ENCODE results near the gene SCAPER.
"Not testable (repeated sequence)": the region's sequence is repeated elsewhere in the genome, so short reads cannot be mapped to it uniquely, and the experiment has no call there.

The SCAPER gene

DNA sequence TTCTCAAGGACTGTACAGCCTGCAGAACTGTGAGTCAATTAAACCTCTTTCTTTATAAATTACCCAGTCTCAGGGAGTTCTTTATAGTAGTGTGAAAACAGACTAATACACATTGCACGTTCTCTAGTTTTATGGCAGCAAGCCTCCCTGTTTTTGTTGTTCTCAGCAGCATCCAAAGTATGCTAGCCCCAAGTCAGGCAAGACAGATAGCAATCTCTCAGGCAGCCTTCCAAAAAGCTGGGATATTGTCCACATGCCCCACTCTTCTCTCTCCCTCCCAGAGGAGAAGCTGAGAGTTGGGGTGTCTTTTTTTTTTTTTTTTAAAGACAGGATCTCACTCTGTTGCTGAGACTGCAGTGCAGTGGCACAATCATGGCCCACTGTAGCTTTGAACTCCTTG lies 438.0 kb downstream of the SCAPER start:
- no peak for DNase-seq

DNA sequence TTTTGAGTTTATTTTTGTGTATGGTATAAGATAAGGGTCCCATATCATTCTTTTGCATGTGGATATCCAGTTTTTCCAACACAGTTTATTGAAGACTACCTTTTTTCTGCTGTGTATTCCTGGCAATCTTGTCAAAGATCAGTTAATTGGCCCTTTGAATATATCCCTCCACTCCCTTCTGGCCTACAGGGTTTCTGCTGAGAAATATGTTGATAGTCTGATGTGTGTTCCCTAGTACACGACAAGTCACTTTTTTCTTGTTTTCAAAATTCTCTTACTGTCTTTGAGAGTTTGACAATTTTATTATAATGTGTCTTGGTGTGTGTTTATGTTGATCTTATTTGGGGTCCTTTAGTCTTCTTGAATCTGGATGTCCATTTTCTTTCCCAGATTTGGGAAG lies 439.4 kb downstream of the SCAPER start:
- no peak for DNase-seq

DNA sequence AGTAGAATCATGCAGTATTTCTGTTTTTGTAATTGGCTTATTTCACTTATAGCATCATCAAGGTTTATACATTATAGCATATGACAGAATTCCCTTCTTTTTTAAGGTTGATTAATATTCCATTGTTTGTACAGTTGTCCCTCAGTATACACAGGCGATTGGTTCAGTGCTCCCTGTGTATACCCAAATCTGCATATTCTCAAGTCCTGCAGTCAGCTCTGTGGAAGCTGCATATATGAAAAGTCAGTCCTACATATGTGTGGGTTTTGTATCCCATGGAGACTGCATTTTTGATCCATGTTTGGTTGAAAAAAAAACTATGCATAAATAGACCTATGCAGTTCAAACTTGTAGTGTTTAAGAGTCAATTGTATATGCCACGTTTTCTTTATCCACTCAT lies 440.9 kb downstream of the SCAPER start:
- no peak for DNase-seq

DNA sequence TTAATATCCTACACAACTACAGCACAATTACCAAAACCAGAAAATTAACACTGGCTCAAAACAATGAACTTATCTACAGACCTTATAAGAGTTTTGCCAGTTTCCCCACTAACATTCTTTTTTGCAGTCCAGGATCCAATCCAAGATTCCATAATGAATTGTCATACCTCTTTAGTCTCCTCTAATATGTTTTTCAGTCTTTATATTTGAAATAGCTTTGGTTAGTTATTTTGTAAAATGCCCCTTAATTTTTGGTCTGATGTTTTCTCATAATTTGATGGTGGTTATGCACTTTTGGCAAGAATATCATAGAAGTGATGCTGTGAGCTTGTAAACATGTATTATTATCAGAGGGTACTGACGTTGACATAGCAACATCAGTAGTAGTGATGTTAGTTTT lies 444.3 kb downstream of the SCAPER start:
- no peak for DNase-seq

DNA sequence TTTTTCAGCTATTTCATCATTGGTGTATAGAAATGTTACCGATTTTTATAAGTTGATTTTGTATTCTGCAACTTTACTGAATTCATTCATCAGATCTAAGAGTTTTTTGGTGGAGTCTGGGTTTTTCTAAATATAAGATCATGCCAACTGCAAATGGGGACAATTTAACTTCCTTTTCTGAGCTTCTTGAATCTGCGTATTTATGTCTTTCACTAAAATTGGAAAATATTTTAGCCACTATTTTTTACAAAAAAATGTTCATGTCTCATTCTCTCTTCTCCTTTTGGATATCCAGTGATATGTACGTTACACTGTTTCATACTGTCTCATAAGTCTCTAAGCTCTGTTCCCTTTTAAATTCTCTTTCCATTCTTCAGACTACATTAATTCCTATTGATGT lies 444.8 kb downstream of the SCAPER start:
- DNase-seq = no peak

DNA sequence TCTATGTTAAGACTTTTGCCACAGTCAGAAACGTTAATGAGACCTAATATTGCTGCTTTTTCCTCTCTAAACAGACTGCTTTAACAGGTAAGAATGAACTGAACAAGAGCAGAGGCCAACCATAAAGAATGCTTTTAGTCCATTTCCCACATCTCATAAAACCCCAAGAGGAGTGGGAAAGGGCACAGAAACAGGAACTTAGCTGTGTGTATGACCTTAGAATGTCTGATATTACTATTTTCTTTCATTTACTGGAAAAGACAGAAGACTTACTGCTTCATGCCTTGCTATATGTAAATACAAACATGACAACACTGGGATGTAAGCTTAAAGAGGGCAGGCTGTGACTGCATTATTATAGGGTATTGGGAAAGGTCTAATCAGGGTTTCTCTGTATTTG lies 453.6 kb downstream of the SCAPER start:
- DNase-seq = no peak

DNA sequence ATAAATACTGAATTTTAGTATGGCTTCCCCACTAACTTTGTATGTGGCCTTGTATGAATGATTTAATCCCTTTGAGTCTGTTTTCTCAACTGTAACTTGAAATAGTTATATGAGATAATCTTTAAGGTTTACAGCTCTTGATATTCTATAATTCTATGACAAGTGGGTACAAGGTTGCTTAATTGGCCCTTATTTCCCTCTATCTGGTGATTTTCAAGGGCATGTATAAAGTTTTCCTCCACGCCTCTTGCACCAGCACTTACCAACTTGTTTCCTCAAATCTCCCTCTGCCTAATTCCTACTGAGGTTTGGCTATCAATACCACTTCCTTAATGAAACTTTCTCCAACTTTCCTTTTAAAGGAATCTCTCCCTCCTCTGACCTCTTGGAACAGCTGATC lies 455.7 kb downstream of the SCAPER start:
- no peak for DNase-seq

DNA sequence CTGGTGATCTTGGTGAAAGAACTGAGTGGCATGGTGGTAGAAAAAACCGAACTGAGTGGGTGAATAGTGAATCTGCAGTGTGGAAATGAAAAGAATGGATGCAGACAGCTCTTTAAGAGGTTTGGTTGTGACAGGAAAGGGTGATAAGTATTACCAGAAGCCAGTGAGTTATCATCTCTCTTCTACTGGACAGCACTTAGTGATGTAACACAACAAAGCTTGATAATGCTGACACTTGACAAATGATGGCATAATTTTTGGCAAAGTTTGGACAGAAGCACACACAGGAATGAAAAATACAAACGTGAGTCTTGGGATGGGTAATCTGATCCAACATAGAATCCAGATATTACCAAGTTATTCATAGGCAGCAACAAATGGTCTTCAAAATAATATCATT lies 456.4 kb downstream of the SCAPER start:
- no peak for DNase-seq

DNA sequence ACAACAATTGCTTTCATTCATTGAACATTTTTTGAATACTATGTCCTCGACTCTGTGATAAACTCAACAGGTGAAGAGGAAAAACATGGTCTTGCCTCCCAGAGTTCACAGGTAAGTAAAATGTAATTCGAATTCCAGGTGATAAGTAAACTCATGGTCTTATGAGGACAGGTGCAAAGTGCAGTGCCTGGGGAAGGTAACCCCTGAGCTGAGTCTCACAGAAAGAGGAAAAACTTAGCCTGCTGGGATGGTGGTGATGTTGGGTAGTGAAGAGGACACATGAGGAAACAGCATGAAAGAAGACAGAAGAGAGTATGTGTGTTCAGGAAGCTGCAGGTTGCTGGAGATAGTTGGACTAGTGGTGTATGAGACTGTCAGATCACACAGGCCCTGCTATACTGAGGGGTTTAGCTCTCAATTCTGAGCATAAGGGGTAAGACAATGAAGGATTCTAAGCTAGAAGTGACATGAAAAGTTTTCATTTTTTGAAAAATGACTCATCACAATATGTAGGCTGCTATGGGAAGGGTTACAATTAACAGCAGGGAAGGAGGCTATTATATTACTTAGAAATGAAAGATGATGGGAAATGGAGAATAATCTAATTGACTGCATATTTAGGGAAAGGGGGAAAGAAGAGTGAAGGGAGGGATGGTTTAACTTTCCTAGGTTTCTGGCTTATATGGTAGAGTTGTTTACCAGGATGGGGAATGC lies 457.3 kb downstream of the SCAPER start:
- DNase-seq = no peak

DNA sequence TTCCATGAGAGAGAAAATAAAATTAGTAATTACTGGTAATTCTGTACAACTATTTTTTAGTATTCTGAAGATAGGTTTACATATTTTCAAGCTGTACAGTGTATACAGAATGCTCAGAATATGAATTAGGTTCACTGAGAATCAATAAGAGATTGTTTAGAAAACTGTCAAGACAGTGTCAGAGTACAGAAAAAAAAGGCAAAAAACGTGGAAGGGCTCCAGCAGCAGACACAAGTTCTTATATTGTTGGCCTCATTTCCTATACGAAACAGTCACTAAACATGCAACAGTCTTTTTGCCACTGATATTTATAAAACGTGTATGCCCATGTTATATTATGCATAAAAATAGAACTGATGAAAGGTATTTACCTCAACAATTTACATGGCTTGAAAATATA lies 464.7 kb downstream of the SCAPER start:
- no peak for DNase-seq

DNA sequence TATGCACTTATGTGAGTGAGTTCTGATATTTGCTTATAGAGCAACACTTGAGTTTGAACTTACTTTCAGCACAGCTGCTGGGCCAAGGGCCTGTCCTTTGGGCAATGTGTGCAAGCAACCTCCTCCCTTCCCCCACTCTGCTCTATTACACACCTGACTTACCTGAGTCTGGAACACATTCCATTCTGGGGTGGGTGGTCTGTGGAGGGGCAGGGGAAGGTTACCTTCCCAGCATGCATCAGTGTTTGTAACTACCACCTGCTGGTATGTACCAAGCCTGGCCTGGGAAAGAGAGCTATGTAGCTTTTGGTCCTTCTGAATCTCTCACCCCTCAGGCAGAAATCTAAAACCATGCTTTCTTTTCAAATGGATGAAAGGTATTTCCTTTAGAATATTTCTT lies 465.6 kb downstream of the SCAPER start:
- DNase-seq = no peak

DNA sequence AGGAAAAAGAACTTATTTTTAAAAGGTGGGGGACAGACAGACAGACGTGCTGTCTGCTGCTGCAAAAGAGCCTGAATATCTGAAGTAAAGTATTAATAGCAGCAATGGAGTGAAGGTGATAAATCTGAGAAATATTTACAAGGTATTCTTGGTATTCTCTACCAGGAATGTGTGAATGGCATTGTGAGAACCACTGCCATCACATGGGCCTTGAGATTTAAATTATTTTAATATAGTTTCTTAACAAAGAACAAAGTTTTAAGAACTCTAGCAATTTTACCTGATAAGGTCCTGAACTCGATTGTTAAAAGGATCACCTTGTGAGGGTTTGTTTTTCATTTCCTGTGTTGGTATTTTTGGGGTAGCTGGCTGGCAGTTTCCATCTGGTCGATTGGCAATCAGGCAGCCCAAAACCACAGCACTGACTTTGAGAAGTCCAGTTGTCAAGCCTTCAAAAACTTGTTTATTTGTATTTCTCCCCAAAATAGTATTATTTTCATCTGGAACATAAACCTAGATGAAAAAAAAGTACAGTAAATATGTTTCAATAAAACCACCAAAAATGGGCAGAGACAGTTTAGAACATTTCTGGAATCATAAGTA lies 471.2 kb downstream of the SCAPER start:
- DNase-seq = no peak

DNA sequence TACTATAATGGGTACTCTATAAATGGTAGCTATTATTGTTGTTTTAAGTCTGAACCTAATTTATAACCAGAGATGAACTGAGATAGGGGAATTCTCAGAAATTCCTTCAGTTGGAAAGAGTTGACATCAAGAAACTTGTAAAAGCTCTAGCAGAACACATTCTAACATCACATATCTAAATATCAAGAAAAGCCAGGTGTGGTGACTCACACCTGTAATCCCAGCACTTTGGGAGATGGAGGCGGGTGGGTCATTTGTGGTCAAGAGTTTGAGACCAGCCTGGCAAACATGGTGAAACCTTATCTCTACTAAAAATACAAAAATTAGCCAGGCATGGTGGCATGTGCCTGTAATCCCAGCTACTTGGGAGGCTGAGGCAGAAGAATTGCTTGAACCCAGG lies 472.1 kb downstream of the SCAPER start:
- DNase-seq = not testable (repeated sequence)

DNA sequence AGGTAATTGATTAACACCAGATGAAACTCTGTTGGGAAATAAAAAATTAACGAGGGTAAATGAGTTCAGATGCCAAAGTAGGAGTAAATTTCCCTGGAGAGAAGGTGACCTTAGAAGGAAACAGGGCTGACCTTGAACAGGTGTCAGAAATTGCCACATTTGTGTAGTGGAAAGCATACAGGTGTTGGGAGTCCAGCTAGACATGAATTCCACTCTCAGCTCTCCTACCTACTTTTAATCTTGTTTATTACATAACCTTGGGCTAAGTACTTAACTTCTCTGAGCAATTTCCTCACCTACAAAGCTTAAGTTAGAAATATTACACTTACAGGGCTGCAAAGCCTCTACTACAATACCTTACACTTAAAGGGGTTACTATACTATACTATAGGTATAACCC lies 472.5 kb downstream of the SCAPER start:
- no peak for DNase-seq

DNA sequence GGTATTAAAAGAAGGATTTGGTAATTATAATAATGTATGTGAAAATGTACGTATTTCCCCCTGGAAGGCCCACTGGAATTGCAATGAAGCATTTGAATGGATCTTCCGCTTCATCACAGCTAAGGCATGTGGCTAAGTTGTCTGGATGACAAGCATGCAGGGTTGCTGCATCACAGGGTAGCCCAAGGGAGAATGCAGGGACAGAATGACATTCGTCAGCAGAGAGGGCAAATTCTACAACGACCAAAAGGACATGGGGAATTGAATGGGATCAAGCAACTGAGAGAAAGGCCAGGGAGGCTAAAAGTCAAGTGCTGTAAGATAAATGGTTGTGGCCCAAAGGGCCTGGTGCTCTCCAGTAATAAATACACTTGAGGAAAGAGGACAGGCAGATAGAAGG lies 473.2 kb downstream of the SCAPER start:
- DNase-seq = no peak

DNA sequence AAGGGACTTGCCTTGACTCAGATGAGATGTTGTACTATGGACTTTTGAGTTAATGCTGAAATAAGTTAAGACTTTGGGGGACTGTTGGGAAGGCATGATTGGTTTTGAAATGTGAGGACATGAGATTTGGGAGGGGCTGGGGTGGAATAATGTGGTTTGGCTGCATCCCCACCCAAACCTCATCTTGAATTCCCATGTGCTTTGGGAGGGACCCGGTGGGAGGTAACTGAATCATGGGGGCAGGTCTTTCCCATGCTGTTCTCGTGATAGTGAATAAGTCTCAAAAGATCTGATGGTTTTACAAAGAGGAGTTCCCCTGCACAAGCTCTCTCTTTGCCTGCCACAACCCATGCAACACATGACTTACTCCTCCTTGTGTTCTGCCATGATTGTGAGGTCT lies 474.4 kb downstream of the SCAPER start:
- not testable (repeated sequence) for DNase-seq

DNA sequence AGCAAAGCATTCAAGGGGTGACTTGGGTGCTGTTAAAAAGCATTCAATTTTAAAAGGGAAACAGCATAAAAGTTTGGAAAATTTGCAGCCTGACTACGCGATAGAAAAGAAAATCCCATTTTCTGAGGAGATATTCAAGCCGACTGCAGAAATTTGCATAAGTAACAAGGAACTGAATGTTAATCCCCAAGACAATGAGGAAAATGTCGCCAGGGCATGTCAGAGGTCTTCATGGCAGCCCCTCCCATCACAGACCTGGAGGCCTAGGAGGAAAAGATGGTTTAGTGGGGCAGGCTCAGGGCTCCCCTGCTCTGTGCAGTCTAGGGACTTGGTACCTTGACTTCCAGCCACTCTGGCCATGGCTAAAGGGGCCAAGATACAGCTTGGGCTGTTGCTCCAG lies 475.5 kb downstream of the SCAPER start:
- DNase-seq = no peak

DNA sequence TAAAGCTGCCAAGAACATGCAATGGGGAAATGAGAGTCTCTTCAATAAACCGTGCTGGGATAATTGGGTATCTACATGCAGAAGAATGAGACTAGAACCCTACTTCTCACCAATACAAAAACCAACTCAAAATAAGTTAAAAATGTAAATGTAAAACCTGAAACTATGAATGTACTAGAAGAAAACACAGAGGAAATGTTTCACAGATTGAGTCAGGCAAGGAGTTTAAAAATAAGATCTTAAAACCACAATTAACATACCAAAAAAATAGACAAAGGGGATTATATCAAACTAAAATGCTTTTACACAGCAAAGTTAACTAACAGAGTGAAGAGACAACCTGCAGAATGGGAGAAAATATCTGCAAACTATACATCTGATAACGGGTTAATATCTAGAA lies 478.2 kb downstream of the SCAPER start:
- no peak for DNase-seq

DNA sequence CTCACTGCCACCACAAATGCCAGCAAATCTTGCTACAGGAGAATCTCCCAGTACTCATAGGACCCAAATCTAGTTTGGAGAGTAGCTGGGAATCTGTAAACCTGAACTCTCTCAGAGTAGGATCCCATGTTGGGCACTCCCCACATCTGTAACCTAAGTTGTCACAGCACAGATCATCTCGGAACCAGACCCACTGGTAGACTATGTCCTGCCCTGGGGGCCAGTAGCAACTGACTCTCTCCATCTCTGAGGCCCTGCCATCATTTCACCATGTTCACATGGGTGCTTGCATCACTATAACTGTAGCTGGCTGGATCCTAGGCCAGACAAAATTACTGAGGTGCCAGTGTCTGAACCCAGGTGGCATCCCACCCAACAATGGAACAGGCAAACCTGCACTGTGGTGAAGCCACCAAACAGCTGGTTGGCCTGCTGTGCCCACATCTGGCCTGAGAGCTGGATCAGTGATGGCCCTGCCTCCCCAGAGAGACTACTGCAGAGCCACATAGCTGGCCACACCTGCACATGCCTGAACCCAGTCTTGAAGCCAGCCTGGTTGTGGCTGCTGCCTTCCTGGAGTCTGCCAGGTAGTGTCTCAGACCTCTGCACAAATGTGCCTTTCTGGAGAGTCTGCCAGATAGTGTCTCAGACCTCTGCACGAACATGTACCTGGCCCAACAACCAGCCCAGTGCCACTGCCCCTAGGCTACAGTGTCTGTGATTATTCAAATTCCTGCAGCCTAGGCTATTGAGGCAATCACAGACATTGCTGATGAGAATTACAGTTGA lies 486.6 kb downstream of the SCAPER start:
- no peak for DNase-seq

DNA sequence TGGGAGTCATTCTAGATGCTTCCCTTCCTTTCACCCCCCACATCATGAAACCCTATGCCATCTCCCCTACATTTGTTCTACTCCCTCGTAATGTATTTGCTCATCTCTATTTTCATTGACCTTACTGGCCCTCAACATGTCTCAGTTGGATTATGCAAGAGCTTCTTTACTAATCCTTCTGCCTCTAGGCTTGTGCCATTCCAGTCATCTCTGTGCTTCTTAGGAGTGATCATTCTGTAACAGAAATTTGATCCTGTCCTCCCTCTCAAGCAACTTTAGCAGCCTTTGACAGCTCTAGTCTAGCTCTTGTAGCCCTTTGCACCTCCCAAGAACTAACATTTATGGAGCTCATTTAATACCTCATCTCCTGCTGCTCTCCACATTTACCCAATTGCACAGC lies 503.9 kb downstream of the SCAPER start:
- no peak for DNase-seq

DNA sequence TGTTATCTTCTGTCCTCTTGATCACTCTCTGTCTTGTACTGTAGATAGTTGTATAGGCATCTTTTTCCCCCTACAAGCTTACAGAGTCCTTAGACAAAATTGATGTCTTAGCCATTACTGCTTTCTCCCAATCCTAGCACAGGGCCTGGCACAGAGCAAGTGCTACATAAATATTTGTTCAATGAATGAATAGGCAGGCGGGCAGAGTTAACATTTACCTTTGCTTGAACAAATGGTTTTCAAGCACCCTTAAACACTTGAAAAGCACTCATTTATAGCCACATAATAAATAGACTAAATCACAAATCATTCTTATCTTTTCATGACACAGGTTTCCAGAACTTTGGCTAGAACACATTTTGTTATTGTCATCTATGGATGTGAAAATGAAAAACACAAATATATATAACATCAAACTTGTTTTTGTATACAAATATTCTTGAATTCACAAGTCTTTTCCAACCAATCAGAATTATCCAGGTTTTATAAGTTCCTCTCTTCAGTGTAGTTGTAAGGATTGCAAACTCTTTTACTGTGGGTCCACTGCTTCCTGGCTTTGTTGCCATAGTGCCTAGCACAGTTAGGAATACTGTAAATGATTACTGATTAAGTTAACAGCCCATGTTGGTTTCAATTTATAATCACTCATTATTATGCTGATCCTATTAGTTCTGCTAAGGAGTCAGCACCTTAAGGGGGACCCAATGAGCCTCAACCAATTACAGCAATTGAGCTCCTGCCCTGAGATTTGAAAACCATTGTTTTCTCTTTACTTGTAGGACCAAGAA lies 506.6 kb downstream of the SCAPER start:
- peak; percentile 90 for DNase-seq

DNA sequence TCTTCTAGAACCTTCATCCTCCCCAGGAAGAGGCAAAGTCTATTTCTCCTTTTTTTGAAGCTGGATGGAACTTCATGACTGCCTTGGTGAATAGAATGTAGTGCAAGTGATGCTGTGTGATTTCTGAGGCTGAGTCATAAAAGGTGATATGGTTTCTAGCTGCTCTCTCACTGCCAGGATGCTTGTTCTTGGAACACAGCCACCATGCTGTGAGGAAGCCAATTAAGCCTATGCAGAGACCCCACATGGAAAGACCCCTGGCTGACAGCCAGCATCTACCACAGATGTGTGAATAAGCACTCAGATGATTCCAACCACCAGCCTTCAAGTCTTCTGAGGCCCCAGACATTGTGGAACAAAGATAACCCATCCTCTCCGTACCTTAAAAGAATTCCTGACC lies 511.5 kb downstream of the SCAPER start:
- DNase-seq = no peak

DNA sequence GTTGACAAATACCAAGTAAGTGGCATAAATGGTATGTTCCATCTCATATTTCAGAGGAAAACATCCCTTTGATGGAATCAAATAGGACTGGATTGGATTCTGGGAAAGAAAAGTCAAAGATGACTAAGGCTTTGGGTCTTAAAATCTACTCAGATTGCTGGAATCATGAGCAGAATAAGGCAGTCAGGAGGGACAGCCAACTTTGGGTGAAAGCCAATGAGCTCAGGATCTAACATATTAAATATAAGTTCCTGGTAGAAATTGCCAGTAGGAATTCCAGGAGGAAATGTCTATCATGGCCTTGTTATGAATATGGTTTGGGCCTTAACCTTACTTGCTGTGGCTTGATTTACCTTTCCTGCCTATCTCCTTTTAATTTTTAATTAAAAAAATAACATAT lies 513.3 kb downstream of the SCAPER start:
- DNase-seq = no peak

DNA sequence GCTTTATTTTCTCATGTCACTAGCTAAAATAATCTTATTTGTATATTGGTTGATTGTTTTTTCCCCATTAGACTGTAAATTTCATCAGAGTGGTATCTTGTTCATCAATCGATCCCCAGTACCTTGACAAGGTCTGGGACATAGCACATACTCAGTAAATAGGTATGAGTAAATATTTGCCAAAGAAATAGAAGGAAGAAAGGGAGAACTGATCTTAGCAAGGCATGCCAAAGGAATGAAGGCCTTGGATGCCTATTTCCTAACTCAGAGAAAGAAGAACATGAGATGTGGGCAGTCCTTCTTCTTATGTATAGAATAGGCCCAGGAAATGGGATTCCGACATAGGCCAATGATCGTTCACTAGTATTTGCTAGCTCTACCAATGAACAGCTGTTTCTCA lies 513.8 kb downstream of the SCAPER start:
- no peak for DNase-seq
